ENCODE measurements around the gene DTX4. TPM values are rescaled to one million over a fixed set of nuclear protein-coding genes. Genes with fewer than 3 reads are reported as not detected.

The DTX4 gene
- total RNA-seq, 1 donor = 4.7 TPM

- H3K4me3 ChIP-seq (ENCODE audit: low read depth, low read length) = peak overlapping the region; percentile 87
- DNase-seq (ENCODE audit: low read depth) = peak; percentile 24
- no peak for TF ChIP-seq CTCF (IDR thresholded peaks at IDR 0.05; ENCODE audit: insufficient read depth, low read depth, low read length)
Measured at GRCh38 chr11:59141673-59142460, 30.1 kb upstream of the DTX4 start.

GRCh38 chr11:59142530-59143507 is 29.1 kb upstream of the DTX4 start, which contains the start of gene FAM111A:
Gene FAM111A (plus strand): TSS chr11:59142856. CDS start chr11:59148873, 6,017 bp downstream.
- DNase-seq (ENCODE audit: low read depth) = peak; percentile 91
- H3K4me3 ChIP-seq (ENCODE audit: low read depth, low read length) = peak within 1 kb of the TSS; percentile 87
- TF ChIP-seq CTCF (IDR thresholded peaks at IDR 0.05; ENCODE audit: insufficient read depth, low read depth, low read length) = peak; percentile 20

DNA sequence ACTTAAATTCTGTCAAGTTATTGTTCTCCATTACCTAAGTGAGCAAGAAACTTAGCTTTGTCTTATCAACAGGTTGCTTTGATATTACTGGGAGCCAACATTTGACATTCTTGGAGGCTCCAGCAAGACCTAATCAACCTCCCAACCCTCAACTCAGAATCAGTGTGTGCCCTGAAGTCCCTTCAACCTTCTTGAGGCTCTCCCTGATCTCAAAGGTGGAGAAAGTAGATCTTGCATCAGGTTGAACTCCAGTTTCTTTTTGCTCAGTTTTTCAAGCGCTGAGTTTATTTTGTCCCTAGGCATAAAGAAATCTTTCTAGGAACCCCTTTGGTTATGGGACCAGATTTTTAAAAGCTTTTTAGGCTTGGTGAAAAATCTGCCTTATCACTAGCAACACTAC is 27.8 kb upstream of the DTX4 start:
- H3K4me3 ChIP-seq (ENCODE audit: low read depth, low read length) = peak overlapping the region; percentile 61
- DNase-seq (ENCODE audit: low read depth) = no peak
- TF ChIP-seq CTCF (IDR thresholded peaks at IDR 0.05; ENCODE audit: insufficient read depth, low read depth, low read length) = no peak

DNA sequence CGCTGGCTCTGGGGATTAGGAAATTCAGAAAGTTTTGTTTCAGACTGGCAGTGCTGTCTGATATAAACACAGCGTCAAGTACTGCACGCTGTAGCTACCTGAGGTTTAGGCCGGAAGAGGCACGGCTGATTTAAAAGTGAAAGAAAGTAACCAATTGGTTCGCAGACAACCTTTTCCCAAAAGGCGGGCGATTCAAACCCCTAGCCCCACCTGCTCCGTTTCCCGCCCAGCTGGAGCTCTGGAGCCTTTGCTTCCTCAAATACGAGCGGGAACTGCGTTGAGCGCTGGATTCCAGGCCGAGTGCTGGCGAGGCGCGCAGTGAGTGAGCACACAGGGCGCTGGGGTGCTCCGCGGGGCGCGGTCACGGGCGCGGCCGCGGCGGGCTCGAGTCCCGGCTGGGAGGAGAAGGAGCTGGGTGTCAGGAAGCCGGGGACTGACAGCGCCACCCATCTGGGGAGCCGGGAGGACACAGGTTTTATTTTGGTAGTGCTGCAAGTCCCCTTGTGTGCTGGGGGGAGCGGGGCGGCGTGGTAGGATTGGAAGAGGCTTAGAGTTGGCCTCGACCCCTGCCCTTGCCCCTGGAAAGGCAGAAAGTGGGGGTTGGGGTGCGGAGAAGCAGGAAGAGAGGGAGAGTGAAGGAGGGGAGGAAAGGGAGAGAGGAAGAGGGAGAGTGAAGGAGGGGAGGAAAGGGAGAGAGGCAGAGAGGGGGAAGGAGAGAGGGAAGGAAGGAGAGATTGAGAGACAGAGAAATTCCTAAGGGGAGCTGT is 27.2 kb upstream of the DTX4 start:
- peak; percentile 90 for DNase-seq (ENCODE audit: low read depth)
- TF ChIP-seq CTCF (IDR thresholded peaks at IDR 0.05; ENCODE audit: insufficient read depth, low read depth, low read length) = peak; percentile 5
- peak overlapping the region; percentile 61 for H3K4me3 ChIP-seq (ENCODE audit: low read depth, low read length)

DNA sequence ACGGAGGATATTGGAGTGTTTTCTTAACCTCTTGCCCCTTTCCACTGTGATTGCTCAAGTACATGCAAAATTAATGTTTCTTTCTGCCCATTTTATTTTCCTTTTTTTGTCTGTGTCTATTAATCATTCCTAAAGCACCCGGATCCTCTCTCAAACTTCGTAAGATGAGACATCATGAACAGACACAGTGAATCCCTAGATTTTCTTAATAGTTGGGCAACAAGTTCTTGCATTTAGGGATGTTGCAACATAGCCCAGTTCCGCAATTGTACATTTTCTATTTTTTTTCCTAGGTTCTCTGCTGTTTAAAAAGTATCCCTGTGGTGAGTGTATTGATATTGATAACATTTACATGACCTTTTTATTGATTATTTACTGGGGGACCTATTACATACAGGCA is 26.4 kb upstream of the DTX4 start:
- peak; percentile 92 for DNase-seq (ENCODE audit: low read depth)
- peak overlapping the region; percentile 61 for H3K4me3 ChIP-seq (ENCODE audit: low read depth, low read length)
- TF ChIP-seq CTCF (IDR thresholded peaks at IDR 0.05; ENCODE audit: insufficient read depth, low read depth, low read length) = no peak

DNA sequence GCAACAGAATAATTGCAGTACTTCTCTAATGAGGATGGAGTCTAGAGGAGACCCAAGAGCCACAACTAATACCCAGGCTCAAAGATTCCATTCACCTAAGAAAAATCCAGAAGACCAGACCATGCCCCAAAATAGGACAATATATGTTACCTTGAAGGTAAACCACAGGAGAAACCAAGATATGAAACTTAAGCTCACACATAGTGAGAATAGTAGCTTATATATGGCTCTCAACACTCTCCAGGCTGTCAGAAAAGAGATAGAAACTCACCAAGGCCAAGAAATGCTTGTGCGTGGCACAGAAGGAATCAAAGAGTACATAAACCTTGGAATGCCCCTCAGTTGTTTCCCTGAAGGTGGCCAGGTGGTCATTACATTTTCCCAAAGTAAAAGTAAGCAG is 20.2 kb upstream of the DTX4 start:
- no peak for DNase-seq (ENCODE audit: low read depth)
- no peak overlapping the region for H3K4me3 ChIP-seq (ENCODE audit: low read depth, low read length)
- TF ChIP-seq CTCF (IDR thresholded peaks at IDR 0.05; ENCODE audit: insufficient read depth, low read depth, low read length) = no peak
